ENCODE data around the gene CLEC4A. TPM values are rescaled to one million over a fixed set of nuclear protein-coding genes. Genes with fewer than 3 reads are reported as not detected.
A peak's percentile ranks its signal among the peaks of the same experiment; 100 is the strongest.

CLEC4A gene
- total and polyA plus RNA-seq, 2 of the 13 experiments (the other 11 are each of a cell fraction or from before 2014, with no cell fraction given), result 0.55 TPM; not detected in 1

DNA sequence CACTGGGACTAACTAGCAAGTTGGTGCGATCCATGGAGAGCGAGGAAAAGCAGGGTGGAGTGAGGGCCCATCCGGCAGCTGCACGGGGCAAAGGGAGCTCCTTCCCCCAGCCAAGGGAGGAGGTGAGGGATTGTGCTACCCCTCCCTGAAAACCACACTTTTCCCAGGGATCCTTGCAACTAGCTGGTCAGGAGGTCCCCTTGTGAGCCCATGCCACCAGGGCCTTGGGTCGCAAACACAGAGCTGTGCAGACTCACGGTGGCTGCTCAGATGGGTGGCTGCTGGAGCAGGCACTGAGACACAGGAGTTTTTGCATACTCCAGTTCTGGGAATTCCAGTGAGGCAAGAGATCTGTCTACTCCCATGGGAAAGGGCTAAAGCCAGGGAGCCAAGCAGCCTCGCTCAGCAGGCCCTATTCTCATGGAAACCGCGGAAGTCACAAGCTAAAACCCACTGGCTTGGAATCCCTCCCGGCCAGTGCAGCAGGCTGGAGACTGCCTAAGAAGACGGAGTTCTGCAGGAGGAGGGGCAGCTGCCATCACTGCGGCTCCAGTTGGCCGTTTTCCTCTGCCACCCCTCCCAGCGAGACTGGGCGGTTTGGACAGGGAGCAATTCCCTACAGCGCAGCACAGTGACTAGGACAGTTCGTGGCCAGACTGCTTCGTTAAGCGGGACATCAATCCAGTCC is 22.5 kb downstream of the CLEC4A start:
- 64% methylated on average over 5 of the region's 19 CpGs for WGBS (ENCODE audit: low lambda C conversion rate)
- no TSS peak for BruUV-seq (replicated peaks)

GRCh38 chr12:8146442-8146771 is 23.0 kb downstream of the CLEC4A start:
- no peaks in the 10 kb centered on the region for H4K20me1 ChIP-seq (ENCODE audit: insufficient read depth, low read length)
- no peaks in the 10 kb centered on the region for H3K9me3 ChIP-seq (ENCODE audit: low read length)
- CTCF ChIA-PET (ENCODE audit: low intra/inter-chr PET ratio, low total read pairs), result no interaction called here
- H2AFZ ChIP-seq (ENCODE audit: low read length), result no peak overlapping the region
- no peak overlapping the region for H3K27ac ChIP-seq (ENCODE audit: extremely low read length, insufficient read depth, low read length)
- H3K4me1 ChIP-seq (ENCODE audit: insufficient read depth, low read length), result no peaks in the 10 kb centered on the region
- no peak overlapping the region for H3K4me3 ChIP-seq (replicated peaks in 1 of 3; ENCODE audit: insufficient read depth in 1 of 3, low read depth in 2 of 3, low read length in 3 of 3)
- intact Hi-C loops (cut with micrococcal nuclease; ENCODE audit: unreplicated experiment) (no loop called here), in situ Hi-C loops (cut with HindIII; ENCODE audit: extremely low pct_ligation_motif_present, low pct_unique_long_range_greater_than_20kb) (no loop called here)
- FAIRE-seq, result no peak
- no peak for DNase-seq (ENCODE audit: low spot score)
- POLR2A ChIA-PET, result no interaction called here
- H3K9ac ChIP-seq (ENCODE audit: insufficient read depth, low read depth, low read length), result no peak overlapping the region
- no TSS peak for BruUV-seq (replicated peaks)
- H3K79me2 ChIP-seq (ENCODE audit: insufficient read depth, low read length), result no peaks in the 10 kb centered on the region
- H3K4me2 ChIP-seq (ENCODE audit: low read depth, low read length), result no peak overlapping the region
- peaks cover 0 to 15% of the 10 kb centered on the region in 2 experiments; a peak in 2 of 5 replicates for H3K27me3 ChIP-seq (ENCODE audit: control insufficient read depth in 1 of 2, insufficient read depth in 2 of 2, low read length in 2 of 2)
- ATAC-seq, result peak; percentile 38
- H3K36me3 ChIP-seq (replicated peaks in 1 of 2; ENCODE audit: control insufficient read depth in 1 of 2, insufficient read depth in 2 of 2, low read length in 2 of 2), result no peaks in the 10 kb centered on the region
- 37% methylated on average over 3 of the region's 4 CpGs for WGBS (ENCODE audit: low lambda C conversion rate)
- TF ChIP-seq ZHX1 (CRISPR knock-in tag; IDR thresholded peaks at IDR 0.05; ENCODE audit: low read depth) (no peak), MIXL1 (CRISPR knock-in tag; IDR thresholded peaks at IDR 0.05) (no peak), ZNF263 (CRISPR knock-in tag; IDR thresholded peaks at IDR 0.05) (no peak), RCOR2 (CRISPR knock-in tag; IDR thresholded peaks at IDR 0.05) (no peak), ZSCAN20 (CRISPR knock-in tag; IDR thresholded peaks at IDR 0.05; ENCODE audit: borderline replicate concordance) (no peak), ZMAT5 (CRISPR knock-in tag; IDR thresholded peaks at IDR 0.05; ENCODE audit: borderline replicate concordance, low read depth) (no peak), GZF1 (CRISPR knock-in tag; IDR thresholded peaks at IDR 0.05) (no peak)
- TF ChIP-seq, protein P1, sequence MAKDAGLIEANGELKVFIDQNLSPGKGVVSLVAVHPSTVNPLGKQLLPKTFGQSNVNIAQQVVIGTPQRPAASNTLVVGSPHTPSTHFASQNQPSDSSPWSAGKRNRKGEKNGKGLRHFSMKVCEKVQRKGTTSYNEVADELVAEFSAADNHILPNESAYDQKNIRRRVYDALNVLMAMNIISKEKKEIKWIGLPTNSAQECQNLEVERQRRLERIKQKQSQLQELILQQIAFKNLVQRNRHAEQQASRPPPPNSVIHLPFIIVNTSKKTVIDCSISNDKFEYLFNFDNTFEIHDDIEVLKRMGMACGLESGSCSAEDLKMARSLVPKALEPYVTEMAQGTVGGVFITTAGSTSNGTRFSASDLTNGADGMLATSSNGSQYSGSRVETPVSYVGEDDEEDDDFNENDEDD (CRISPR knock-in tag; IDR thresholded peaks at IDR 0.05; ENCODE audit: borderline replicate concordance), result no peak
- TF ChIP-seq, protein P2, sequence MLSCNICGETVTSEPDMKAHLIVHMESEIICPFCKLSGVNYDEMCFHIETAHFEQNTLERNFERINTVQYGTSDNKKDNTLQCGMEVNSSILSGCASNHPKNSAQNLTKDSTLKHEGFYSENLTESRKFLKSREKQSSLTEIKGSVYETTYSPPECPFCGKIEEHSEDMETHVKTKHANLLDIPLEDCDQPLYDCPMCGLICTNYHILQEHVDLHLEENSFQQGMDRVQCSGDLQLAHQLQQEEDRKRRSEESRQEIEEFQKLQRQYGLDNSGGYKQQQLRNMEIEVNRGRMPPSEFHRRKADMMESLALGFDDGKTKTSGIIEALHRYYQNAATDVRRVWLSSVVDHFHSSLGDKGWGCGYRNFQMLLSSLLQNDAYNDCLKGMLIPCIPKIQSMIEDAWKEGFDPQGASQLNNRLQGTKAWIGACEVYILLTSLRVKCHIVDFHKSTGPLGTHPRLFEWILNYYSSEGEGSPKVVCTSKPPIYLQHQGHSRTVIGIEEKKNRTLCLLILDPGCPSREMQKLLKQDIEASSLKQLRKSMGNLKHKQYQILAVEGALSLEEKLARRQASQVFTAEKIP (CRISPR knock-in tag; IDR thresholded peaks at IDR 0.05; ENCODE audit: borderline replicate concordance), result no peak

More for the DNA sequence above, 22.5 kb downstream of the CLEC4A start:
- Histone ChIP-seq H3K4me2 (ENCODE audit: low read depth, low read length) (0 out of 2 replicates have a peak overlapping the region, but pooled peaks have one; percentile 8), H3K9ac (ENCODE audit: insufficient read depth, low read depth, low read length) (no peak overlapping the region), H3K4me3 (replicated peaks in 1 of 3; ENCODE audit: insufficient read depth in 1 of 3, low read depth in 2 of 3, low read length in 3 of 3) (no peak overlapping the region), H3K4me1 (ENCODE audit: insufficient read depth, low read length) (no peaks in the 10 kb centered on the region), H3K36me3 (replicated peaks in 1 of 2; ENCODE audit: control insufficient read depth in 1 of 2, insufficient read depth in 2 of 2, low read length in 2 of 2) (no peaks in the 10 kb centered on the region), H4K20me1 (ENCODE audit: insufficient read depth, low read length) (no peaks in the 10 kb centered on the region), H2AFZ (ENCODE audit: low read length) (no peak overlapping the region), H3K9me3 (ENCODE audit: low read length) (no peaks in the 10 kb centered on the region), H3K27me3 (ENCODE audit: control insufficient read depth in 1 of 2, insufficient read depth in 2 of 2, low read length in 2 of 2) (peaks cover 0 to 15% of the 10 kb centered on the region in 2 experiments; a peak in 2 of 5 replicates), H3K27ac (ENCODE audit: extremely low read length, insufficient read depth, low read length) (no peak overlapping the region), H3K79me2 (ENCODE audit: insufficient read depth, low read length) (no peaks in the 10 kb centered on the region)
- ChIA-PET POLR2A (no interaction called here), CTCF (ENCODE audit: low intra/inter-chr PET ratio, low total read pairs) (no interaction called here)
- intact Hi-C loops (cut with micrococcal nuclease; ENCODE audit: unreplicated experiment), result no loop called here
- ATAC-seq (peak; percentile 78), FAIRE-seq (no peak), DNase-seq (ENCODE audit: low spot score) (no peak)
- TF ChIP-seq NFKBIZ (CRISPR knock-in tag; IDR thresholded peaks at IDR 0.05) (no peak), RBFOX2 (IDR thresholded peaks at IDR 0.05; ENCODE audit: low read depth, low read length) (no peak), ZSCAN29 (CRISPR knock-in tag; conservative IDR thresholded peaks at IDR 0.05) (no peak)
- in situ Hi-C loops (cut with HindIII; ENCODE audit: extremely low pct_ligation_motif_present, low pct_unique_long_range_greater_than_20kb), result no loop called here
